Hepatocyte (in vitro differentiated cells): Measurements from ENCODE around the gene SMIM45.

Experiments
- DNase-seq: peaks from one replicate; pipeline ENCODE4 v3.0.0-alpha.2; 2016; ENCODE audit warnings: low spot score
- H2AFZ ChIP-seq: fragments of 200-600 bp; sonication (generic); 2 replicates; pipeline ENCODE4 v1.6.0; 2016; ENCODE audit warnings: antibody characterized with exemption, mild to moderate bottlenecking
- H3K27ac ChIP-seq: fragments of 200-600 bp; sonication (generic); 2 replicates; pipeline ENCODE4 v1.5.1; 2016; ENCODE audit warnings: mild to moderate bottlenecking
- H3K27me3 ChIP-seq: fragments of 200-600 bp; sonication (generic); 2 replicates; pipeline ENCODE4 v1.6.1; 2016
- H3K36me3 ChIP-seq: fragments of 200-600 bp; sonication (generic); replicated peaks from 2 replicates; pipeline ENCODE4 v1.5.1; 2016; ENCODE audit warnings: low read depth; ENCODE audit not compliant: insufficient read depth
- H3K4me1 ChIP-seq: fragments of 200-600 bp; sonication (generic); 2 replicates; pipeline ENCODE4 v1.5.1; 2016; ENCODE audit warnings: mild to moderate bottlenecking, moderate library complexity; ENCODE audit not compliant: insufficient read depth
- H3K4me2 ChIP-seq: fragments of 200-600 bp; sonication (generic); 2 replicates; pipeline ENCODE4 v1.6.0; 2016
- H3K4me3 ChIP-seq: fragments of 200-600 bp; sonication (generic); 2 replicates; pipeline ENCODE4 v1.5.1; 2016; ENCODE audit warnings: mild to moderate bottlenecking
- H3K79me2 ChIP-seq: fragments of 200-600 bp; sonication (generic); 2 replicates; pipeline ENCODE4 v1.6.0; 2017; ENCODE audit warnings: mild to moderate bottlenecking
- H3K9me2 ChIP-seq: fragments of 200-600 bp; sonication (generic); replicated peaks from 2 replicates; pipeline ENCODE4 v1.6.0; 2017; ENCODE audit warnings: mild to moderate bottlenecking; ENCODE audit not compliant: insufficient read depth
- H3K9me3 ChIP-seq: fragments of 200-600 bp; sonication (generic); 2 replicates; pipeline ENCODE4 v1.5.1; 2016; ENCODE audit warnings: low read depth, mild to moderate bottlenecking
- H4K20me1 ChIP-seq: fragments of 200-600 bp; sonication (generic); 2 replicates; pipeline ENCODE4 v1.6.0; 2016; ENCODE audit warnings: mild to moderate bottlenecking; ENCODE audit not compliant: insufficient read depth, poor library complexity, severe bottlenecking
- CTCF ChIP-seq: fragments of 200-600 bp; sonication (generic); IDR thresholded peaks from 2 replicates; pipeline ENCODE4 v1.5.1; 2016; ENCODE audit warnings: antibody characterized with exemption, mild to moderate bottlenecking; ENCODE audit not compliant: poor library complexity
- EZH2 ChIP-seq: fragments of 200-600 bp; sonication (generic); IDR thresholded peaks from 2 replicates; pipeline ENCODE4 v1.6.1; 2016; ENCODE audit warnings: antibody characterized with exemption, mild to moderate bottlenecking, borderline replicate concordance
- EZH2phosphoT487 ChIP-seq: fragments of 200-600 bp; sonication (generic); IDR thresholded peaks from one replicate; pipeline ENCODE4 v1.6.1; 2018; ENCODE audit warnings: antibody characterized with exemption, mild to moderate bottlenecking, low read depth, moderate library complexity; ENCODE audit not compliant: unreplicated experiment, severe bottlenecking
- WGBS: methylation state at CpG from one replicate; pipeline ENCODE4 v1.1.6; 2016; ENCODE audit warnings: low lambda C conversion rate; ENCODE audit errors: missing lambda C conversion rate; 5-methylcytosine and 5-hydroxymethylcytosine counted together

Gene SMIM45

GRCh38 chr22:41969110-41969646, 17.2 kb downstream of the SMIM45 start, which contains the start of gene SEPTIN3:
Gene SEPTIN3 (plus strand): TSS chr22:41969443. CDS start chr22:41971493, 2,050 bp downstream.
- no peak within 1 kb of the TSS for H3K4me3 ChIP-seq
- no peaks in the 10 kb centered on the region for H3K79me2 ChIP-seq
- no peak within 1 kb of the TSS for H3K27ac ChIP-seq
- no peak within 1 kb of the TSS for H2AFZ ChIP-seq
- TF ChIP-seq CTCF (no peak), EZH2phosphoT487 (no peak), EZH2 (no peak)
- no peaks in the 10 kb centered on the region for H3K36me3 ChIP-seq
- H3K4me1 ChIP-seq, result no peaks in the 10 kb centered on the region
- H3K9me3 ChIP-seq, result no peaks in the 10 kb centered on the region
- no peak within 1 kb of the TSS for H3K4me2 ChIP-seq
- no peaks in the 10 kb centered on the region for H3K9me2 ChIP-seq
- DNase-seq, result no peak
- H3K27me3 ChIP-seq, result peaks cover 2% of the 10 kb centered on the region
- WGBS, result 64% methylated on average over 8 of the region's 8 CpGs
- H4K20me1 ChIP-seq, result no peaks in the 10 kb centered on the region

GRCh38 chr22:41970601-41971000, 18.7 kb downstream of the SMIM45 start:
- no peak for DNase-seq
- no peak for TF ChIP-seq CTCF
- no peak for TF ChIP-seq EZH2
- TF ChIP-seq EZH2phosphoT487, result no peak
- no peak overlapping the region for H3K4me3 ChIP-seq
- no peak overlapping the region for H2AFZ ChIP-seq
- peaks cover 11% of the 10 kb centered on the region for H3K27me3 ChIP-seq
- no peaks in the 10 kb centered on the region for H3K9me3 ChIP-seq
- H3K9me2 ChIP-seq, result no peaks in the 10 kb centered on the region
- no peaks in the 10 kb centered on the region for H4K20me1 ChIP-seq
- H3K27ac ChIP-seq, result no peak overlapping the region
- no peaks in the 10 kb centered on the region for H3K36me3 ChIP-seq
- no peaks in the 10 kb centered on the region for H3K79me2 ChIP-seq
- no peak overlapping the region for H3K4me2 ChIP-seq
- H3K4me1 ChIP-seq, result no peaks in the 10 kb centered on the region
- 92% methylated on average over 2 of the region's 2 CpGs for WGBS

GRCh38 chr22:41971431-41971830, 19.5 kb downstream of the SMIM45 start:
- DNase-seq, result no peak
- TF ChIP-seq EZH2phosphoT487 (no peak), CTCF (no peak), EZH2 (no peak)
- Histone ChIP-seq H3K27ac (no peak overlapping the region), H4K20me1 (no peaks in the 10 kb centered on the region), H3K79me2 (no peaks in the 10 kb centered on the region), H3K4me3 (no peak overlapping the region), H2AFZ (no peak overlapping the region), H3K27me3 (peaks cover 20% of the 10 kb centered on the region), H3K9me3 (no peaks in the 10 kb centered on the region), H3K9me2 (no peaks in the 10 kb centered on the region), H3K36me3 (no peaks in the 10 kb centered on the region), H3K4me1 (no peaks in the 10 kb centered on the region), H3K4me2 (no peak overlapping the region)
- 89% methylated on average over 10 of the region's 11 CpGs for WGBS
